Kasumi-1 (cell line): ENCODE measurements around the gene KRTAP20-2.

Experiments used
- DNase-seq, 2 experiments: peaks; one replicate each; lab custom pipeline; 2025; lab: John Stamatoyannopoulos, UW

KRTAP20-2 gene

GRCh38 chr21:30634906-30635305 lies at the start of gene KRTAP20-2:
TSS of gene KRTAP20-2 (plus strand) at chr21:30635206. CDS start at chr21:30635264, 58 bp downstream.
- DNase-seq = no peak

DNA sequence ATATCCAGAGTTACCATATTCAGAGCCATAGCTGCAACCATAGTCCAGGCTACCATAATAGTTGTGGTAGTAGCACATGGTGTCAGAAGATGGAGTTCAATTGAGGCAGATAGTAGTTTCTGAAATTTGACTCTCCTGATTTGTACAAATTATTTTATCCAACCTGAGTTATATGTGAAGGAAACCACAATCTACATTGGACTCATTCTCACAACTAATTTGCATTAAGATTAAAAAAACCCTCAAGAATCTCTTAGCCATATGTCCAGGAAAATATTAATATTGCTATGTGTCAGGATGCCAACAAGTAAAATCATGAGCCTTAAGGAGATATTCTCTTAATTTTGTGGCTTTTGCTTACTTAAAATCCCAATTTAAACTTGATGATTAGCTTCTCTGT lies 44.7 kb upstream of the KRTAP20-2 start, which contains the start of gene KRTAP22-2:
TSS of gene KRTAP22-2 (minus strand) at position 101 of the 400 bp plus-strand sequence.
- no peak for DNase-seq

GRCh38 chr21:30592140-30592539 lies 42.9 kb upstream of the KRTAP20-2 start, which contains the start of gene KRTAP6-3:
TSS of gene KRTAP6-3 (plus strand) at chr21:30592440. CDS start at chr21:30592446, 6 bp downstream.
- DNase-seq = no peak

GRCh38 chr21:30598802-30599201 lies 36.2 kb upstream of the KRTAP20-2 start, which contains the start of gene KRTAP6-2:
TSS of gene KRTAP6-2 (minus strand) at chr21:30598902. CDS start at chr21:30598874, 28 bp downstream.
- no peak for DNase-seq

- DNase-seq = no peak
These were observed 34.2 kb upstream of the KRTAP20-2 start, which contains the start of gene KRTAP22-1 for GRCh38 chr21:30600787-30601186. TSS of gene KRTAP22-1 (plus strand) at chr21:30601087.

DNA sequence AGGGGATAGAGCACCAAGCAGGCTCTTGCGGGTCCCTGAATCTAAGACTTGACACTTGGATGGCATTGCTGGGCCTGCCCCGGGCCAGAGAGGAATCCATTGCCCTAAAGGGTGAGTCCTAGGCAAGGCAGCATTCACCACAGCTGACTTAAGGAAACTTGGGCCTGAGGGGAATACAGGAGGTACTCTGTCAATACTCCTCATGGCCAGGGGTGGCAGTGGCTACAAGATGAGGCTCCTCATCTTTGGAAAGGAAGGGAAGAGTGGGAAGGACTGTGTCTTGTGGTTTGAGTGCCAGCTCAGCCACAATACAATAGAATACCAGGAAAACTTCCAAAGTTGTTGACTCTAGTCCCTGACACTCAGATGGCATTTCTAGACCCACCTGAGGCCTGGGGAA lies 29.0 kb upstream of the KRTAP20-2 start:
- no peak for DNase-seq

DNA sequence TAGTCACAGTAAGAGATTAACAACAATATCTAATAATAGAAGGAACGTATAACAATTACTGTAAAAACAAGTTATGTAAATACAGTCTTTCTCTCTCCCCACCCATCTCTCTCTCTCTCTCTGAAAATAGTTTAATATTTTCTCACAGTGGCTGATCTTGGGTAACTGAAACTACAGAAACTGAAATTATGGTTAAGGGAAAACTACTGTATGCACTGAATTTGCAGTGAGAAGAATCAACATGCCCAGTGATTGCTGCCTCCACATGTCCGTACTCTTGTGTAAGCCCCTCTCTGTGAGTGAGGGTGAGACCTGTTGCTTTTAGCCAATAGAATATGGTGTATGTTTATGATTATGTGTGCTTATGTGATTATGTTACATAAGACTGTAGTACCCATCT lies 22.9 kb upstream of the KRTAP20-2 start:
- DNase-seq = no peak

GRCh38 chr21:30613836-30614235 lies 21.2 kb upstream of the KRTAP20-2 start, which contains the start of gene KRTAP6-1:
TSS of gene KRTAP6-1 (minus strand) at chr21:30613930. CDS start at chr21:30613904, 26 bp downstream.
- DNase-seq = no peak

DNA sequence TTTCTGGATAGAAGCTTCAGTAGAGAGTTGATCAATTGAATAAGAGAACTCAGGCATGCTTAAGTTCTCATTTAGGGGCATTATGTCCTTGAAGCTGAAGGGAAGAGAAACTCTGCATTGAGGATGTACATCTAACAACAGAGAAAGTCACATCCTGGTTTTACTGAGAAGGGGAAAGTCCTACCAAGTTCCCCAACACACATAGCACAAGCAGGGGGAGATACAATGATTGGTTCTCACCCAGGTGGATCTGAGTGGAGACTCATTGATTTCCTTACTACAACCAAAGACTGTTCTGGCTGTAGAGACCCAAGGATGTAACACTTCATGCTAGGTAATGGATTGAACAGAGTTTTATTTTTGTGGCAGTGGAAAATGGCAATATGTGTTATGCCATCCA lies 19.8 kb upstream of the KRTAP20-2 start:
- no peak for DNase-seq

DNA sequence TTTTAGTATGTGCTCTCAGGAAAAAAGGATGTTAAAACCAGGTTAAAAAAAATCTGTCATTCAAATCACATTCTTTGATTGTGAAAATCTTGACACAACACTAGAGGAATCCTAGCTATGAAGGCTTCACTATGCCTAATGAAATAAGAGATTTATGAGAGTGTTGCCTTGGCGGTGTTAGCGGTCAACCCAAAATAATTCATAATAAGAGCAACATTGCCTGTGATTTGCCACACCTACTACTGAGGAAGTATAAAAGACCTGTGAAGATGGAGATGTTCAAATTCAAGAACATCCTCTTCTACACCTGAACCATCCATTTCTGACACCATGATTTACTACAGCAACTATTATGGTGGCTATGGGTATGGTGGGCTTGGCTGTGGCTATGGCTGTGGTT lies 18.9 kb upstream of the KRTAP20-2 start, which contains the start of gene KRTAP20-1:
TSS of gene KRTAP20-1 (plus strand) at position 301 of the 400 bp plus-strand sequence. CDS start at position 331, 30 bp downstream.
- no peak for DNase-seq

- no peak for DNase-seq
These were observed 14.9 kb upstream of the KRTAP20-2 start for GRCh38 chr21:30620080-30620479.

- no peak for DNase-seq
These were observed 14.5 kb upstream of the KRTAP20-2 start, which contains the start of gene KRTAP20-4 for GRCh38 chr21:30620522-30620921. TSS of gene KRTAP20-4 (plus strand) at chr21:30620627.

- DNase-seq = no peak
These were observed 11.6 kb upstream of the KRTAP20-2 start for GRCh38 chr21:30623362-30623761.

- DNase-seq = no peak
These were observed 9.4 kb upstream of the KRTAP20-2 start for GRCh38 chr21:30625449-30626165.

DNA sequence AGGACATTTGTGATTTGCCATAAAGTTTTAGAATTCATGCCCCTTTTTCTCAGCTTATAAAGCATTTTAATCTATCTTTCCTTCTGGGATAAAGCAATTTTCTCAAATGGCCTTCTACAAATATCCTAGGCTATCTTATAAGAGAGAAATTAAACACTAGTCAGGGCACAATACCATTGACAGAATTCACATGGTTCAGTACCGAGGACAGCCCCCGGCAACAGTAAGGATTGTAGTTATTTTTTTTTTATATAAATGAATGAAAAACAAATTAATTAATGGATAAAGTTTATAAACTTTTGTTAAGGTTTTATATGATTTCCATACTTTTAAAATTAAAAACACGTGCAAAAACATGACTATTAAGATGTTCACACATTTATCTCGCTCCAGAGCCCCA lies 6.9 kb upstream of the KRTAP20-2 start:
- no peak for DNase-seq

- DNase-seq = peak; percentile 43 to 51
These were observed 5.8 kb upstream of the KRTAP20-2 start for GRCh38 chr21:30629200-30629599.

DNA sequence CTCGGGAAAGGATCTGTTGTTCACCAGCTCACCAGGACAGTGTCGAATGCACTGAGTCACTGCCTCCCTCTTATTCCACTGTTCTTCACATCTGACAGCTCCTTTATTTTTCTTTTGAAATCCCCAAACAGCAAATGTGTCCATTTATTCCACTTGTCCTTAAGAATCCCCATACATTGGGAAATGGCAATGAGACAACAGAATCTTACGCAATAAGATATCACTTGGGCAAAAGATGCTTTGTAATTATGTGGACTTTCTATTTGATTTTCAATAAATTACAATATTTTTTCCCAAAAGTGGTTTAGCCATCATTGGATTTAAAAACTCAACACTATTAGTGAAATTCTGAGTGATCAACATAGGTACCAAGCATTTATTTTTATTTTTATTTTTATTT lies 3.7 kb downstream of the KRTAP20-2 start:
- no peak for DNase-seq

DNA sequence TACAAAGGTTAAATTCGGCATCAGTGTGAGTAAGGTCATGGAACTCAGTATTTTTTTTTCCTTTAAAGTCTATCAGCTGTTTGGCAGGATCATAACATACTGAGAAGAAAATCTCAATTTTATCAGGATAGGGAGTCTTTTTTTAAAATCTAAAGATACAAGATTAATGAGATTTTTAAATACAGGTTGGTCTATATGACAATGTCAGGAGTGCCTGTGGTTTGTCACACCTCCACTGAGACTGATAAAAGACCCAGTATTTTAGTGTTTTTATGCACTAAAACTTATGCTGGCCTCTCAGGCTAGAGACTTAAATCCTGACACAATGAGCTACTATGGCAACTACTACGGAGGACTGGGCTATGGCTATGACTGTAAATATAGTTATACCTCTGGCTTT lies 7.6 kb downstream of the KRTAP20-2 start, which contains the start of gene KRTAP20-3:
TSS of gene KRTAP20-3 (plus strand) at position 301 of the 400 bp plus-strand sequence.
- no peak for DNase-seq

GRCh38 chr21:30646904-30647414 lies 12.0 kb downstream of the KRTAP20-2 start:
- DNase-seq = no peak

DNA sequence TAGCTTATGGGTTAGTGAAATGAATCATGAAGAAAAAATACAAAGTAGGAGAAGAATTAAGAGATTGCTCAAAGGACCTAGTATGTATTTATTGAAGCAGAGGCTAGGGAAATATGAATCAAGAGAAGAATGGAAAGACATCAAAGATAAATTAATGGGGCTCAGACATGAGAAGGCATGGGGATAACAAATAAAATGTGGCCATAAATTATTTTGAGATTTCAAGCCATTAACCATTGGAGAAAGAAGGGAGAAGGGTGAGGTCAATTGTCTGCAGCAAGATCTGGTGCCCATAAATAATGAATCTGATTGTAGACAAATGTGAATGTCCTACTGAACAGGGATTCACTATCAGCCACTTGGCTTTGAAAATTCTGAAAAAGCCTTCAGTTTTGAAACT lies 17.9 kb downstream of the KRTAP20-2 start:
- no peak for DNase-seq

- DNase-seq = no peak
These were observed 33.8 kb downstream of the KRTAP20-2 start for GRCh38 chr21:30668776-30669175.

GRCh38 chr21:30672985-30673650 lies 38.1 kb downstream of the KRTAP20-2 start:
- DNase-seq = no peak
